ENCODE data around the gene RITA1. TPM values are rescaled to one million over a fixed set of nuclear protein-coding genes. Genes with fewer than 3 reads are reported as not detected.

RITA1 gene
- total RNA-seq, 1 donor from 2014 or later = 48.4 TPM

- H3K27me3 ChIP-seq = no peaks in the 10 kb centered on the region
- no peak overlapping the region for H3K4me3 ChIP-seq
- H3K4me1 ChIP-seq = peaks cover 0 to 28% of the 10 kb centered on the region in 2 donors
- H3K9me3 ChIP-seq = peaks cover 0 to 8% of the 10 kb centered on the region in 2 donors
- H3K36me3 ChIP-seq = no peaks in the 10 kb centered on the region
- DNase-seq (ENCODE audit: low spot score in 2 of 2) = no peak
- H3K27ac ChIP-seq = no peak overlapping the region
- intact Hi-C loops (cut with DNase I) = no loop called here
- no peak for TF ChIP-seq CTCF (IDR thresholded peaks at IDR 0.05)
Observed at GRCh38 chr12:113211160-113211559, 25.6 kb downstream of the RITA1 start.

DNA sequence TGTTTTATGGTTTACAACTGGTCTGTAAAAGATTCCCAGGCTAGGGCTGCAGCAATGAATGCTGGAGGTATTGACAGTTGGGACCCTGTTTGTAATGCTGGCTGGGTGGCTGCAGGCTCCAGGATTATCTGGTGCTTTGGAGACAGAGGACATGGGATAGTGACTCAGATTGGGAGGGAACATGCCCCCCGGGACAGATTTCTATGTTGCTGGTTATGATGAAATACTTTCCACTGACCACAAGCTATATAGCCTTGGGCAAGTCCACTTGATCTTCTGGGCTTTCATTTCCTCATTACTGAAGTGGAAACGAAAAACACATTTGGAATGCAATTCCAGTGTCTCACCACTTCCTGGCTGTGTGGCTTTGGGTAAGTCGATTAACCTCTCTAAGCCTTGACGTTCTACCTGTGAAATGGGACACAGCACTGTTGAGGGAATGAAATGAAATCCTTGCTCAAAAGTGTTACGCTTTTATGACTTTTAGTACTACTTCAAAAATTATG lies 29.4 kb downstream of the RITA1 start:
- Histone ChIP-seq H3K27ac (peak overlapping the region; percentile 56 to 67), H3K27me3 (no peaks in the 10 kb centered on the region), H3K4me1 (peaks cover 11 to 39% of the 10 kb centered on the region in 2 donors), H3K36me3 (no peaks in the 10 kb centered on the region), H3K4me3 (no peak overlapping the region), H3K9me3 (no peaks in the 10 kb centered on the region)
- peak in 1 of 3 experiments; percentile 13 for TF ChIP-seq CTCF (IDR thresholded peaks at IDR 0.05)
- intact Hi-C loops (cut with DNase I) = loop anchor here (2.0 kb wide), 1 partner anchor 18 kb away; no protein-coding TSS in a partner anchor
- DNase-seq (ENCODE audit: low spot score in 2 of 2) = peak in 1 of 2 donors; percentile 92

DNA sequence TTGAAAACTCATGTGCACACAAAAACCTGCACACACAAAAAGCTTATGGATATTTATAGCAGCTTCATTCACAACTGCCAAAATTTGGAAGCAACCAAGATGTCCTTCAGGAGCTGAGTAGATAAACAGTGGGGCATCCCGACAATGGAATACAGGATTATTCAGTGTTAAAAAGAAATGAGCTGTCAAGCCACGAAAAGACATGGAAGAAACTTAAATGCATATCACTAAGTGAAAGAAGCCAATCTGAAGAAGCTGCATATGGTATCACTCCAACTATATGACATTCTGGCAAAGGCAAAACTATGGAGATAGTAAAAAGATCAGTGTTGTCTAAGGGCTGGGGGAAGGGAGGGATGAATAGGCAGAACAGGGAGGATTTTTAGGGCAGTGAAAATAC lies 30.5 kb downstream of the RITA1 start:
- no peak overlapping the region for H3K4me3 ChIP-seq
- no peak for DNase-seq (ENCODE audit: low spot score in 2 of 2)
- peaks cover 11 to 45% of the 10 kb centered on the region in 2 donors for H3K4me1 ChIP-seq
- no peaks in the 10 kb centered on the region for H3K27me3 ChIP-seq
- intact Hi-C loops (cut with DNase I) = no loop called here
- TF ChIP-seq CTCF (IDR thresholded peaks at IDR 0.05) = no peak
- H3K9me3 ChIP-seq = no peaks in the 10 kb centered on the region
- H3K27ac ChIP-seq = no peak overlapping the region
- no peaks in the 10 kb centered on the region for H3K36me3 ChIP-seq

DNA sequence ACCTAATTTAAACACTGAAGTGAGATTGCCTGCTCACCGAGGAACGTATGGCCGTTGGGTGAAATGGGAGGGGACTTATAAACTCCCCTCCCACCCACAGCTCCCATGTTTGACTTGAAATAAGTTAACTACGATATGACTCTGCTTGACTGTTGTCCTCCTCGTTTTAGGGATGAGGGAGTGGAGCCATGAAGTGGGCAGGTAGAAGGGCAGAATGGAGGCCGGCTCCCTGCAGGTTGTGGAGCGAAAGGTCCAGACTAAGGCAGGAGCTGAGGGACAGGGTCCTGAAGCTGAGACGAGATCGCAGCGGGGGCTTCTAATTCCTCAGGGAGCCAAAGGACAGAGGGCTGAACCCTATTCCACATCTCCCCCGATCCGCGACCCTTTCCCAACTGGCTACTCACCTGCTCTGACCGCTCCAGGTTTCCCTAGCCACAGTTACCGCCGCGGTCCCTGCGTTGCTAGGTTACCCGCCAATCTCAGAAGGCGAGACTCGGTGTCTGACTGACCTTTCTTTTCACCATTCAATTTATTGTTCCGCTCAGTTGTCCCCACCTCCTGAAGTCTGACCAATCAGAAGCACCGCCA lies 35.2 kb downstream of the RITA1 start:
- TF ChIP-seq CTCF (IDR thresholded peaks at IDR 0.05) = no peak
- intact Hi-C loops (cut with DNase I) = loop anchor here (1.0 to 2.0 kb wide), 3 partner anchors 26 to 114 kb away; no protein-coding TSS in a partner anchor
- peaks cover 19 to 40% of the 10 kb centered on the region in 2 donors for H3K4me1 ChIP-seq
- H3K4me3 ChIP-seq = peak overlapping the region; percentile 55 to 65
- peak overlapping the region in 1 of 2 donors; percentile 42 for H3K27ac ChIP-seq
- H3K9me3 ChIP-seq = no peaks in the 10 kb centered on the region
- no peak for DNase-seq (ENCODE audit: low spot score in 2 of 2)
- no peaks in the 10 kb centered on the region for H3K36me3 ChIP-seq
- no peaks in the 10 kb centered on the region for H3K27me3 ChIP-seq

GRCh38 chr12:113221181-113221996 lies 35.9 kb downstream of the RITA1 start, which contains the start of gene TPCN1:
Gene TPCN1, plus strand, starts transcription at chr12:113221464. Its CDS starts 5,389 bp downstream, at chr12:113226853.
- peak; percentile 99 to 100 for DNase-seq (ENCODE audit: low spot score in 2 of 2)
- Histone ChIP-seq H3K9me3 (no peaks in the 10 kb centered on the region), H3K27me3 (no peaks in the 10 kb centered on the region), H3K4me1 (peaks cover 18 to 33% of the 10 kb centered on the region in 2 donors), H3K27ac (peak within 1 kb of the TSS; percentile 82 to 94), H3K4me3 (peak within 1 kb of the TSS; percentile 84 to 91), H3K36me3 (no peaks in the 10 kb centered on the region)
- TF ChIP-seq CTCF (IDR thresholded peaks at IDR 0.05) = peak in 1 of 3 experiments; percentile 9
- intact Hi-C loops (cut with DNase I) = loop anchor here (1.0 to 2.0 kb wide), 3 partner anchors 25 to 113 kb away; no protein-coding TSS in a partner anchor

All from ascending aorta (tissue), 2 donors.